Neural cell (in vitro differentiated cells): ENCODE results near the gene AK6. TPM values are rescaled to one million over a fixed set of nuclear protein-coding genes. Genes with fewer than 3 reads are reported as not detected.
A peak's percentile ranks its signal among the peaks of the same experiment; 100 is the strongest.
"Not testable (repeated sequence)": the region's sequence is repeated elsewhere in the genome, so short reads cannot be mapped to it uniquely, and the experiment has no call there.

Source experiments
- H2AFZ ChIP-seq: fragments of 200-600, 300-800 bp; sonication (generic), shearing (Covaris generic); 2 replicates; pipeline ENCODE4 v1.6.0; 2014; ENCODE audit warnings: low read depth, mild to moderate bottlenecking, antibody characterized with exemption, low read length, moderate library complexity
- H3F3A ChIP-seq: fragments of 200-600 bp; shearing (Covaris generic); 2 replicates; pipeline ENCODE4 v1.6.1; 2016; ENCODE audit warnings: mild to moderate bottlenecking, moderate library complexity, mixed read lengths, antibody characterized with exemption, low read length; ENCODE audit not compliant: insufficient read depth, poor library complexity, severe bottlenecking
- H3K27ac ChIP-seq: fragments of 200-600, 300-800 bp; sonication (generic), shearing (Covaris generic); 2 replicates; pipeline ENCODE4 v1.5.1; 2014; ENCODE audit warnings: mild to moderate bottlenecking, low read length, moderate library complexity
- H3K27me3 ChIP-seq: fragments of 300-800, 200-600 bp; sonication (generic), shearing (Covaris generic); 2 replicates; pipeline ENCODE4 v1.6.0; 2014; ENCODE audit warnings: mild to moderate bottlenecking, low read depth, low read length, moderate library complexity; ENCODE audit not compliant: insufficient read depth
- H3K36me3 ChIP-seq: fragments of 300-800, 200-600 bp; sonication (generic), shearing (Covaris generic); 2 replicates; pipeline ENCODE4 v1.5.1; 2014; ENCODE audit warnings: mild to moderate bottlenecking, antibody characterized with exemption, low read length, moderate library complexity; ENCODE audit not compliant: insufficient read depth
- H3K4me2 ChIP-seq: fragments of 300-800, 200-600 bp; sonication (generic), shearing (Covaris generic); 2 replicates; pipeline ENCODE4 v1.6.0; 2014; ENCODE audit warnings: mild to moderate bottlenecking, low read length
- H3K4me3 ChIP-seq: fragments of 300-800, 200-600 bp; sonication (generic), shearing (Covaris generic); 2 replicates; pipeline ENCODE4 v1.5.1; 2014; ENCODE audit warnings: mild to moderate bottlenecking, low read length, moderate library complexity
- H3K79me2 ChIP-seq: fragments of 200-600 bp; shearing (Covaris generic); replicated peaks from 2 replicates; pipeline ENCODE4 v1.6.0; 2014; ENCODE audit warnings: mild to moderate bottlenecking, low read length, moderate library complexity; ENCODE audit not compliant: insufficient read depth
- H3K9ac ChIP-seq: fragments of 300-800, 200-600 bp; sonication (generic), shearing (Covaris generic); 2 replicates; pipeline ENCODE4 v1.6.1; 2016; ENCODE audit warnings: mild to moderate bottlenecking, low read length, mixed read lengths
- H3K9me2 ChIP-seq: fragments of 200-600 bp; shearing (Covaris generic); 2 replicates; pipeline ENCODE4 v1.6.1; 2016; ENCODE audit warnings: mild to moderate bottlenecking, low read length, mixed read lengths; ENCODE audit not compliant: insufficient read depth
- H3K9me3 ChIP-seq: fragments of 200-600, 300-800 bp; sonication (generic), shearing (Covaris generic); 2 replicates; pipeline ENCODE4 v1.6.1; 2016; ENCODE audit warnings: mild to moderate bottlenecking, mixed run types, low read length, moderate library complexity, mixed read lengths
- H4K20me1 ChIP-seq: fragments of 200-600 bp; shearing (Covaris generic); 2 replicates; pipeline ENCODE4 v1.6.1; 2016; ENCODE audit warnings: mild to moderate bottlenecking, mixed run types; ENCODE audit not compliant: insufficient read depth
- CTCF ChIP-seq: fragments of 450-650 bp; IDR thresholded peaks from 2 replicates; pipeline ENCODE4 v1.5.1; 2014; ENCODE audit warnings: antibody characterized with exemption, mild to moderate bottlenecking, moderate library complexity; ENCODE audit not compliant: poor library complexity, severe bottlenecking
- EP300 ChIP-seq: fragments of 450-650 bp; conservative IDR thresholded peaks from 2 replicates; pipeline ENCODE4 v1.6.1; 2014; ENCODE audit warnings: antibody characterized with exemption, mild to moderate bottlenecking, moderate library complexity; ENCODE audit not compliant: poor library complexity, severe bottlenecking
- EZH2 ChIP-seq: fragments of 200-600, 300-800 bp; shearing (Covaris generic), sonication (generic); IDR thresholded peaks from 2 replicates; pipeline ENCODE4 v1.6.1; 2014; ENCODE audit warnings: antibody characterized with exemption, low read length, borderline replicate concordance, mild to moderate bottlenecking; ENCODE audit not compliant: insufficient read depth, poor library complexity, severe bottlenecking
- MXI1 ChIP-seq: fragments of 450-650 bp; conservative IDR thresholded peaks from 2 replicates; pipeline ENCODE4 v1.6.1; 2014; ENCODE audit warnings: antibody characterized with exemption, mild to moderate bottlenecking; ENCODE audit not compliant: poor library complexity, severe bottlenecking
- POLR2AphosphoS5 ChIP-seq: IDR thresholded peaks from 2 replicates; pipeline ENCODE4 v1.6.1; 2012
- RAD21 ChIP-seq: fragments of 450-650 bp; conservative IDR thresholded peaks from 2 replicates; pipeline ENCODE4 v1.6.1; 2014; ENCODE audit warnings: antibody characterized with exemption, mild to moderate bottlenecking, moderate library complexity
- REST ChIP-seq: IDR thresholded peaks from 2 replicates; pipeline ENCODE4 v1.6.1; 2012; ENCODE audit warnings: borderline replicate concordance
- SMC3 ChIP-seq: fragments of 450-650 bp; conservative IDR thresholded peaks from 2 replicates; pipeline ENCODE4 v1.6.1; 2014; ENCODE audit warnings: antibody characterized with exemption, mild to moderate bottlenecking, moderate library complexity; ENCODE audit not compliant: poor library complexity
- TAF1 ChIP-seq: IDR thresholded peaks from 2 replicates; pipeline ENCODE4 v1.6.1; 2012; ENCODE audit warnings: low read depth
- polyA plus RNA-seq: library from polyadenylated mRNA; depleted of rRNA; stranded (reverse); fragments of >200 nt; gene quantifications from 2 replicates; pipeline ENCODE4 v1.2.3, GENCODE V29; 2014

AK6 gene
- polyA plus RNA-seq, 1 donor from 2014 or later: 91.0 TPM

GRCh38 chr5:69334793-69335268 lies 34.5 kb downstream of the AK6 start:
- Histone ChIP-seq H3K4me2 (no peak overlapping the region), H3K79me2 (no peaks in the 10 kb centered on the region), H3K36me3 (no peaks in the 10 kb centered on the region)

GRCh38 chr5:69333668-69334315 lies 35.5 kb downstream of the AK6 start:
- H2AFZ ChIP-seq, H3K79me2 ChIP-seq, H3K36me3 ChIP-seq, H3K4me2 ChIP-seq, H3K9ac ChIP-seq, H4K20me1 ChIP-seq, H3F3A ChIP-seq, H3K9me2 ChIP-seq, H3K27ac ChIP-seq, H3K4me3 ChIP-seq, H3K9me3 ChIP-seq, H3K27me3 ChIP-seq: not testable (repeated sequence)

More at GRCh38 chr5:69334793-69335268, 34.5 kb downstream of the AK6 start:
- H3K9me2 ChIP-seq: no peaks in the 10 kb centered on the region
- H3K27me3 ChIP-seq: no peaks in the 10 kb centered on the region
- H3K27ac ChIP-seq: no peak overlapping the region
- H2AFZ ChIP-seq: no peak overlapping the region
- no peak overlapping the region for H3K9ac ChIP-seq
- no peaks in the 10 kb centered on the region for H3F3A ChIP-seq
- no peak overlapping the region for H3K4me3 ChIP-seq
- no peaks in the 10 kb centered on the region for H4K20me1 ChIP-seq
- H3K9me3 ChIP-seq: no peaks in the 10 kb centered on the region
- TF ChIP-seq CTCF (peak; percentile 54), MXI1 (no peak), EZH2 (no peak), REST (no peak), EP300 (no peak), TAF1 (no peak), POLR2AphosphoS5 (no peak), RAD21 (peak; percentile 25), SMC3 (peak; percentile 33)
